Inferior parietal cortex (tissue), 1 donor: Measurements from ENCODE around the gene ZNF729.
"Not testable (repeated sequence)": the region's sequence is repeated elsewhere in the genome, so short reads cannot be mapped to it uniquely, and the experiment has no call there.

ENCODE experiments used
- DNase-seq: peaks from one replicate; pipeline ENCODE4 v3.0.0-alpha.2; 2016; ENCODE audit errors: extremely low spot score

ZNF729 gene

GRCh38 chr19:22286151-22286810 is at the start of gene ZNF729:
Gene ZNF729, plus strand, starts transcription at chr19:22286441. Its CDS starts 85 bp downstream, at chr19:22286526.
- DNase-seq = peak; percentile 2

- DNase-seq = no peak
Observed at GRCh38 chr19:22256856-22257255, 29.4 kb upstream of the ZNF729 start.

- no peak for DNase-seq
Observed at GRCh38 chr19:22257381-22257780, 28.9 kb upstream of the ZNF729 start.

DNA sequence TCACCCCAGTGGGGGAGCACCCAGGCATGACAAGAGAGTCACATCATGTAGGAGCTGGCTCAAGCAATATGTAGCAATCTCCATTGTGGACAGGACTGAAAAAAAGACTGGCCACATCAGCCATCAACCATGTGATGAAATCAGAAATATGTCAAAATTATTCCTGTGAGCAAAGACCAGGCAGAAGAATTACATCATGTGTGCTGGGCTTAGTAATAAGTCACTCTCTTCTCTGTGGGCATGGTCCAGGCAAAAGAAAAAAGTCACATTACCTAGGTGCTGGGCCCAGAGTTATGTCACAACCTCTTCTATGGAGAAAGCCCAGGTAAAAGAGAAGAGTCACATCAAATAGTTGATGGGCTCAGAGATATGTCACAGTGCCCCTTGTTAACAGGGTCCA is 28.3 kb upstream of the ZNF729 start:
- no peak for DNase-seq

DNA sequence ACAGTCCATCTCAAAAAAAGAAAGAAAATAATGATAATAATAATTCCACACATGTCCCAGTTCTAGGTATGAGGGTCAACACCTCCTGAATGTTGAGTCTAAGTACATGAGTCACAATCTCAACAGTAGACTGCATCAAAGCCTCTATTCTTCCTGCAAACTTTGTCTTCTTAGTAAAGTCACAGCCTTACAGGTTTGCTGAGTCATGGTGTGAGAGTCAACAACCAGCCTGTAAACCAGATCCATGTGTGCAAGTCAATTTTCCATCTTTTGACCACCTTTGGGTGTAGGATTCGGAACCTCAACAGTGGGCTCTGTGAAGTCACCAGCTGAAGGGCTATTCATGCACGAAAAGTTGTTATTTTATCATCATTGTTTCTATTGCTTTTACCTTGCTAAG is 25.7 kb upstream of the ZNF729 start:
- DNase-seq = no peak

DNA sequence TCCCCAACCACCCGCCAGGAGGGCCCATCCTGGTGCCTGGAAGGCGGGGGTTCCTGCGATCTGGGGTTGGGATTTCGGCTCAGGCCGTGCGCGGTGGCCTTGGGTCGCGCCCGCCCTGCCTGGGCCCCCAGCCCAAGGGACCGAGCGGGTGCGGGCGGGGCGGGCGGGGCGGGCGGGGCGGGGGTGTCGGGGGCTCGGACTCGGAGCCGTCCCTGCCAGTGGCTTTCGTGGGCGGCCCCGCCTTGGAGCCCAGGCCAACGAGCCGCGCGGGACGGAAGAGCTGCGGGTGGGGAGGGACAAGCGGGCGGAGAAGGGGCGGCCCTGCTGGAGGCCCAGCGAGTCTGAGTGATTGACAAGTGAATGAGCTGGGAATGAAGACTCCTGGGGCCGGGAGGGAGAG is 24.6 kb upstream of the ZNF729 start:
- DNase-seq = no peak

DNA sequence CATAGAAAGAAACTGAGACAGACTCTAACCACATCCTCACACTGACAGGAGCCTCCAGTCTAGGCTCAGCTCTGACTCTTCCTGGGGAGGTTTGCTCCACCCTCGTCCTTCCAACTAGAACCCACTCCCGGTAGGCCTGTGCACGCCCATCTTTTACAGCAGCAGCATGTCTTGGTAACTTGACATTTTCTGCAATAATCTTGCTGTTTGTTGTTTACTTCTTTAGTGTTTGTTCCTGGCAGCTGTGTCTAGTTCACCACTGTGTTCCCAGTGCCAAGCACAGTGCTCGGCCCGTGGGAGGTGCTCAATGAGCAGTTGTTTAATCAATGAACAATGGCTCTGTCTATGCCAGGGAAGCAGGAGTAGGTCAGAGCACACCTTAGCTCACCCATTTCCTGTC is 23.1 kb upstream of the ZNF729 start:
- DNase-seq = no peak

GRCh38 chr19:22321554-22321953 is 35.3 kb downstream of the ZNF729 start:
- not testable (repeated sequence) for DNase-seq

GRCh38 chr19:22326219-22326618 is 40.0 kb downstream of the ZNF729 start:
- DNase-seq = no peak

- no peak for DNase-seq
Observed at GRCh38 chr19:22327321-22327720, 41.1 kb downstream of the ZNF729 start.

GRCh38 chr19:22331521-22331920 is 45.3 kb downstream of the ZNF729 start:
- DNase-seq = no peak

- DNase-seq = no peak
Observed at GRCh38 chr19:22332924-22333323, 46.7 kb downstream of the ZNF729 start.

GRCh38 chr19:22335716-22336115 is 49.5 kb downstream of the ZNF729 start:
- DNase-seq = no peak

- no peak for DNase-seq
Observed at GRCh38 chr19:22354665-22355064, 68.4 kb downstream of the ZNF729 start.
